A549 treated with AZD9567 at 1 μM for 4 hours (cell line): Measurements from ENCODE around the gene TICRR. TPM values are rescaled to one million over a fixed set of nuclear protein-coding genes. Genes with fewer than 3 reads are reported as not detected.

Experiments used
- total RNA-seq: library from RNA; stranded (reverse); fragments of 200-300 nt; extraction: Qiagen RNA extraction; gene quantifications from 5 replicates; pipeline ENCODE4 v1.2.3, GENCODE V29; 2022; ENCODE audit not compliant: insufficient read depth

The TICRR gene
- 12.1 to 14.2 TPM (median 12.5 TPM) in 5 replicates for total RNA-seq

GRCh38 chr15:89575146-89575655 is at the start of gene TICRR:
Gene TICRR (plus strand): TSS chr15:89575469. CDS start chr15:89575587, 118 bp downstream.

DNA sequence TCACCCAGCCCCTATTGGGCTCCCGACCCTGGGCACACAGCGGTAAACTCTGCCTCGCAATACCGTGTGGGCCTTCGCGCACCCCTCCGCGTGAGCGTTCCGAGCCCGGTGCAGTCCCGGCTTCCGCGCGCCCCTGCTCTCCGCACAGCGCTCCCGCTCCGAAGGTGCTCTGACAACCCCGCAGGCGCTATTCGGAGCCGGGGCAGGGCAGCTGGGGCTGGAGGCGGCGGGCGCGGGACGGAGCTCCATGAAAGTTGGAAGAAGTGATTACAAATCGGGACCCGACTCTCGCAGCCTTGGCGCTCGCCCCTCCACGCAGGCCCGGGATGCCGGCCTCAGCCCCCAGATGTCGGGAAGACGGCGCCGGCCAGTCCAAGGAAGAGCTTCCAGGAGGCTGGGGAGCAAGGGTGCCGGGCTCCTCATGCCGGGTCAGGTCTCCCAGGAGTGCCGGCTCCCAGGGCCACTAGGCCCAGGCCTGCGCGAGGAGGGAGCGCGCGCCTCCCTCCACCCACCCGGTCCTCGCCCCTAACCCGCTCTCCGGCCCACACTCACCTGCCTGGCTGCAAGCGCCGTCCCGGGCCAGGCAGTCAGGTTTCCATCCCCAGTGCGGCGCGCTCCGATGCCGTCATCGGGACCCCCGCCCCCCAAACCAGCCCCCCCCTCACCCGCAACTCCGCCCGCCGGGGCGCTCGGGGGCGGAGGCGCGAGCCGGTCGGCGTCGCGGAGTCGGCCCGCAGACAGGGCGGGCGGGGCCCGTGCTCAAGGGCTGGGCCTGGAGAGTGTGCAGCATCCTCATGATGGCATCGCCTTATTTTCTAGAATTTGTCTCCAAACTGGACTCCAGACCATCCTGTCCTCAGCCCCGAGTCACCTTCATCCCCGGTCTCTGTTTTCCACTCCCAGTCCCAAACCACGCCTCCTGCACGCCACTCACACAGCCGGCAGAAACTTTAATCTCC is 79.9 kb downstream of the TICRR start, which contains the start of gene KIF7:
TSS of gene KIF7 (minus strand) at position 621 of the 959 bp plus-strand sequence. CDS start 2,537 bp downstream, outside the sequence.

Other genes with a start within 250 kb of the TICRR start
- 60.2 to 68.9 TPM (median 63.5 TPM) in 5 replicates for gene POLG, start 240.6 kb upstream of the TICRR start, total RNA-seq
- gene RHCG, start 78.9 kb upstream of the TICRR start, total RNA-seq = 33.6 to 48.8 TPM (median 40.5 TPM) in 5 replicates
- 1.8 to 4.2 TPM (median 4.1 TPM) in 5 replicates for gene KIF7, start 80.0 kb downstream of the TICRR start, total RNA-seq
- 0.08 to 0.20 TPM (median 0.10 TPM) in 4 of 5 replicates, not detected in the other for gene PLIN1, start 103.9 kb downstream of the TICRR start, total RNA-seq
- 5.0 to 7.9 TPM (median 6.7 TPM) in 5 replicates for gene PEX11A, start 115.3 kb downstream of the TICRR start, total RNA-seq
- gene WDR93, start 115.3 kb downstream of the TICRR start, total RNA-seq = 0.09 to 0.22 TPM (median 0.13 TPM) in 4 of 5 replicates, not detected in the other
- gene MESP1, start 175.8 kb downstream of the TICRR start, total RNA-seq = 4.7 to 6.2 TPM (median 5.5 TPM) in 4 of 5 replicates, not detected in the other
- 0.28 to 0.50 TPM (median 0.38 TPM) in 4 of 5 replicates, not detected in the other for gene MESP2, start 200.9 kb downstream of the TICRR start, total RNA-seq
- gene ANPEP, start 239.4 kb downstream of the TICRR start, total RNA-seq = 46.9 to 63.8 TPM (median 50.8 TPM) in 5 replicates